ENCODE results near the gene TUBGCP4. TPM values are rescaled to one million over a fixed set of nuclear protein-coding genes. Genes with fewer than 3 reads are reported as not detected.

TUBGCP4 gene
- total and polyA plus RNA-seq, 10 of the 15 experiments (the other 5 are each of a cell fraction or from before 2014, with no cell fraction given) = 6.3 to 39.1 (median 24.8) TPM

GRCh38 chr15:43433165-43433564, 62.3 kb downstream of the TUBGCP4 start:
- Histone ChIP-seq H3K27me3 (replicated peaks in 1 of 2; ENCODE audit: control insufficient read depth in 2 of 2, insufficient read depth in 2 of 2, low read length in 1 of 2) (no peaks in the 10 kb centered on the region), H3K27ac (ENCODE audit: control insufficient read depth, insufficient read depth) (no peak overlapping the region), H3K79me2 (ENCODE audit: control insufficient read depth, insufficient read depth, low read length) (no peaks in the 10 kb centered on the region), H3K4me1 (ENCODE audit: control insufficient read depth, insufficient read depth, low read length) (no peaks in the 10 kb centered on the region), H3K9ac (ENCODE audit: control insufficient read depth, insufficient read depth, low read length) (no peak overlapping the region), H3K4me3 (no peak overlapping the region), H4K20me1 (ENCODE audit: control insufficient read depth, insufficient read depth) (no peaks in the 10 kb centered on the region), H3K9me3 (replicated peaks; ENCODE audit: control insufficient read depth, insufficient read depth, low read length) (no peaks in the 10 kb centered on the region), H3K4me2 (ENCODE audit: control insufficient read depth, insufficient read depth) (no peak overlapping the region), H3K36me3 (ENCODE audit: control insufficient read depth in 2 of 2, insufficient read depth in 2 of 2, low read length in 1 of 2) (peaks cover 0 to 23% of the 10 kb centered on the region in 2 experiments; a peak in 3 of 4 replicates), H2AFZ (ENCODE audit: control insufficient read depth, low read depth, low read length) (no peak overlapping the region)
- TF ChIP-seq MEF2B (IDR thresholded peaks at IDR 0.05; ENCODE audit: partially characterized antibody, poor library complexity, severe bottlenecking) (no peak), SREBF2 (IDR thresholded peaks at IDR 0.05; ENCODE audit: low read length) (no peak), ZBTB33 (IDR thresholded peaks at IDR 0.05) (no peak), GABPA (IDR thresholded peaks at IDR 0.05; ENCODE audit: low read depth) (no peak)
- TF ChIP-seq, protein P1, sequence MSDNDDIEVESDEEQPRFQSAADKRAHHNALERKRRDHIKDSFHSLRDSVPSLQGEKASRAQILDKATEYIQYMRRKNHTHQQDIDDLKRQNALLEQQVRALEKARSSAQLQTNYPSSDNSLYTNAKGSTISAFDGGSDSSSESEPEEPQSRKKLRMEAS (IDR thresholded peaks at IDR 0.05; ENCODE audit: low read depth, low read length) = no peak
- TF ChIP-seq, protein P2, sequence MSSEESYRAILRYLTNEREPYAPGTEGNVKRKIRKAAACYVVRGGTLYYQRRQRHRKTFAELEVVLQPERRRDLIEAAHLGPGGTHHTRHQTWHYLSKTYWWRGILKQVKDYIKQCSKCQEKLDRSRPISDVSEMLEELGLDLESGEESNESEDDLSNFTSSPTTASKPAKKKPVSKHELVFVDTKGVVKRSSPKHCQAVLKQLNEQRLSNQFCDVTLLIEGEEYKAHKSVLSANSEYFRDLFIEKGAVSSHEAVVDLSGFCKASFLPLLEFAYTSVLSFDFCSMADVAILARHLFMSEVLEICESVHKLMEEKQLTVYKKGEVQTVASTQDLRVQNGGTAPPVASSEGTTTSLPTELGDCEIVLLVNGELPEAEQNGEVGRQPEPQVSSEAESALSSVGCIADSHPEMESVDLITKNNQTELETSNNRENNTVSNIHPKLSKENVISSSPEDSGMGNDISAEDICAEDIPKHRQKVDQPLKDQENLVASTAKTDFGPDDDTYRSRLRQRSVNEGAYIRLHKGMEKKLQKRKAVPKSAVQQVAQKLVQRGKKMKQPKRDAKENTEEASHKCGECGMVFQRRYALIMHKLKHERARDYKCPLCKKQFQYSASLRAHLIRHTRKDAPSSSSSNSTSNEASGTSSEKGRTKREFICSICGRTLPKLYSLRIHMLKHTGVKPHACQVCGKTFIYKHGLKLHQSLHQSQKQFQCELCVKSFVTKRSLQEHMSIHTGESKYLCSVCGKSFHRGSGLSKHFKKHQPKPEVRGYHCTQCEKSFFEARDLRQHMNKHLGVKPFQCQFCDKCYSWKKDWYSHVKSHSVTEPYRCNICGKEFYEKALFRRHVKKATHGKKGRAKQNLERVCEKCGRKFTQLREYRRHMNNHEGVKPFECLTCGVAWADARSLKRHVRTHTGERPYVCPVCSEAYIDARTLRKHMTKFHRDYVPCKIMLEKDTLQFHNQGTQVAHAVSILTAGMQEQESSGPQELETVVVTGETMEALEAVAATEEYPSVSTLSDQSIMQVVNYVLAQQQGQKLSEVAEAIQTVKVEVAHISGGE (CRISPR knock-in tag; IDR thresholded peaks at IDR 0.05) = no peak
- ChIA-PET POLR2A (no interaction called here), CTCF (interaction anchor here (0.7 to 1.8 kb wide), 2 partner anchors 36 to 82 kb away, joined by 4 to 7 read pairs; no protein-coding TSS in a partner anchor), RAD21 (ENCODE audit: unreplicated experiment) (no interaction called here), SMC1A (ENCODE audit: uncharacterized antibody, unreplicated experiment) (no interaction called here)
- in situ Hi-C loops (cut with MboI) = no loop called here
- intact Hi-C loops (cut with micrococcal nuclease; ENCODE audit: unreplicated experiment) = no loop called here
- DNase-seq (ENCODE audit: low read depth, low spot score) = no peak
- no TSS peak for BruUV-seq (replicated peaks)
- ATAC-seq = no peak
- FAIRE-seq = no peak
- WGBS (ENCODE audit: insufficient coverage, insufficient replicate concordance, low lambda C conversion rate, missing lambda C conversion rate) = 63% methylated on average over 4 of the region's 4 CpGs

Data from GM12878 (cell line).